Measurements from ENCODE around the gene COL21A1.

COL21A1 gene

GRCh38 chr6:56244528-56245253 is 2.7 kb downstream of the COL21A1 start:
- no peak for DNase-seq

GRCh38 chr6:56244089-56244488 is 3.3 kb downstream of the COL21A1 start:
- DNase-seq, result no peak

DNA sequence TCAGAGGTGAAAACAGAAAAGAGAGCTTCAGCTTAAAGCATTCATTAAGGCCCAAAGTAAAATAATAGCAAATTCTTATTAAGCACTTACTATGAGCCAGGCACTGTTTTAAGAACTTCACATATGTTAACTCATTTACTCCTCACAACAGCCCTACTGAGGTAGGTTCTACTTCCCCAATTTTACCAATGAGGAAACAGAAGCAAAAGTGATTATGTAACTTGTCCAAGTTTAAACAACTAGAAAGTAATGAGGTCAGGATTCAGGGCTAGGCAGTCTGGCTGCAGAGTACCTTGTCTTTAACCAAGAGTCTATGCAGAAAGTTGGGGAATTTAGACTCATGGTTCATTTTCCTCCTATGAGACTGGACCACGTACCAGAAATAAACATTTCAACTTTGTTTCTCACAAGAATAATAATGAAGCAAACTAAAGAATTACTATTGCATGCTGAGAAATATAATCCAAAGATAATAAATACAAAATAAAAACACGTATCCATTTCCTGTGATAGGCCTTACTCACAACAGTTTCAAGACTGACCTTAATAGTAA is 3.8 kb downstream of the COL21A1 start:
- DNase-seq, result no peak

GRCh38 chr6:56242346-56242745 is 5.0 kb downstream of the COL21A1 start:
- DNase-seq, result no peak

DNA sequence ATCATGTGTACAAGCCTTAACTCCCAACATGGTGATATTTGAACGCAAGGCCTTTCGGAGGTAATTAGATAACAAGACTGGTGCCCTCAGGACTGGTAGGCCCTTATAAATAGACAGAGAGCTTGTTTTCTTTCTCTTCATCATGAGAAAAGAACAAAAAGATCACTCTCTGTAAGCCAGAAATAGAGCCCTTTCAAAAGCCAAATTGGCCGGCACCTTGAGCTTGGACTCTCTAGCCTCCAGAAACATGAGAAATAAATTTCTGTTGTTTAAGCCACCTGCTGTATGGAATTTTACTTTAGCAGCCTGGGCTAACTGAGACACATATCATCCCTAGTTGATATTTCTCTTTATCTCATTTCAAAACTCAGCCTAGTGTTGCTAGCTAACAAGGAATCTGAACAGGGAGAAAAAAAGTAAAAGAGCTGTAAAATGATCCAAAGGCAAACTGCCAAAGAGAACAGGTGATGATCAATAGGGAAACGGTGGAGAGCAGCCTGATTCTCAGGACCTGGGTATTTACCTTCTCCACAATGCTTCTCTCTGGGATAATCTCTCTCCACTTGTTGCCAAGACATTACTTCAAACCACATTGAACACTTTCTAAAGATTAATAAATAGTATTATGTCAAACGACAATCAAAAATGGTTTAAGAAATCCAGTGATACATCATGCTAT is 6.1 kb downstream of the COL21A1 start:
- no peak for DNase-seq

GRCh38 chr6:56238352-56238751 is 9.0 kb downstream of the COL21A1 start:
- DNase-seq, result no peak

DNA sequence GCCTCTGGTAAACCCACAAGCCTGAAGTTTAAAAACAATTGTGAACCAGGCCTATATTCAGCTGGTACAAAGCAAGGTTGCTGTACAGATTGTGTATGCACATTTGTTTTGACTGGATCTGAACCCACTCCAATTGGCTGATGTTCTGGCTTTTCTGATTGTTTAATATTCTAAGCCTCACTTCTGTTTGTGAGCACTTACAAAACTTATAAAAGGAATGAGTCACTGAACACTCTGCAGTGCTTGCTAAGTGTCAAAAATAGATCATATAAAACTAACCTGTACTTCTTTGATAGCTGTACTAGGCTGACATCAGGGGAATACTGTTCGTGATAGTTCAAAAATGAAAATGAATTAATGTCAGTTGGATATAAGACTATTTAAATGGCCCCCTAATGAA is 12.1 kb downstream of the COL21A1 start:
- no peak for DNase-seq

- DNase-seq, result no peak
These were observed 14.9 kb downstream of the COL21A1 start for GRCh38 chr6:56232436-56232835.

- DNase-seq, result no peak
These were observed 15.6 kb downstream of the COL21A1 start for GRCh38 chr6:56231827-56232226.

DNA sequence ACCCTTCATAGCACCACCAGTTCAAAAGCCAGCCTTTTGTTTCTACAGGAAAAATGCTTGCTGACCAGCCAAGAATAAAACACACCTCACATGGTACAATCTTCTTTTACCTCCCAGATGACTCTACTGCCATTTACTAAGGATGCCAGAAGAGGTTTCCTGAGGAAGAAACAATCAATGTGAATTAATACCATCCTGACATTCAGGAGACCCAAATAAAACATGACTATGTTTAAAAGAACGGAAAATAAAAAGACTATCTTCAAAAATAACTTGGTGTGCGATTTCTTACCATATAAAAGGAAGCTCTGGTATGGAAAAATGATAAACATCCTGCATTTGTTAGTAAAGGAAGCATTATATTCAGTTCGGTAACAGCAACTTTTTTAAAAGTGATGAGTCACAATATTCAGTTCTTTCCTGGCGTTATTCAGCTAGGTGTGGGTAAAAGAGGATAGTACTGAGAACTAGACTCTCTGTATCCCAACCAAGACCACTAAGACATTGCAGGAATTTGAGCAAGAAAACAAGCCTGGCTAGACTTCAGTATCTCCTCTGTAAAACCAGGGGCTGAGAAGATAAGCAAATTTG is 16.3 kb downstream of the COL21A1 start:
- no peak for DNase-seq

GRCh38 chr6:56227071-56227879 is 20.1 kb downstream of the COL21A1 start:
- DNase-seq, result no peak

- DNase-seq, result no peak
These were observed 23.4 kb downstream of the COL21A1 start for GRCh38 chr6:56223995-56224394.

GRCh38 chr6:56222499-56222898 is 24.9 kb downstream of the COL21A1 start:
- no peak for DNase-seq

DNA sequence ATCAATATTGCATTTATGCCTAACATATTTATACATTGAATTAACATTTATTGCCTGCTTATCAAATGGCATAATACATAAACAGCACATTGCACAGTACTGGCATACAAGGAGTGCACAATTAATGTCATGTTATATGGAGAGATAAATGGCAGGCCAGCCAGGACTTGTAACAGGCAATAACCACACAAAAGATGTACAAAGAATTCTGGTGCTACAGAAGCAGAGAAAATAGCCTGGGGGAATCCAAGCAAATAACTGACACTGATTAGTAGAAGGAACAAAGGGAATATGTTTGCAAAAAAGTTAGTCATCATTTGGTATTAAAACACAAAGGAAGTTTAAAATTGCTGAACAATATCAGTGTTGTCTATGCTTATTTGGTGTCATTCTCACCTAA is 27.3 kb downstream of the COL21A1 start:
- no peak for DNase-seq

DNA sequence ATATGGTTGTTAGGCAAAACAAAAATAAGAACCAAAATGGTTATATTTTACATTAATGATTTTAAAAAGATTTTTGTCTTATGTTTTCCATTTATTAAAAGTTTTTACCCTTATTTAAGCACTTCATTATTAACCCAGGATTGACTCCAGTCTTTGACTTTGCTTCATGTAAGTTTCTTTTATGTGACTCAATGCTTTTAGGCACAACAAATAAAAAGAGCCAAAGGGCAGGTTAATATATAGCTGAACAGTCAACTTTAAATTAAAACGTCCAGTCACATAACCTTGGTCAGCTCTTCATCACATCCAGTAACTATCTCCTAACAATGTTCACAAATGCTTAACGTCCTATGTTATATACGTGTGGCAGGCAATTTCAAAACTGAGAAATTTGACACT is 32.7 kb downstream of the COL21A1 start:
- DNase-seq, result no peak

DNA sequence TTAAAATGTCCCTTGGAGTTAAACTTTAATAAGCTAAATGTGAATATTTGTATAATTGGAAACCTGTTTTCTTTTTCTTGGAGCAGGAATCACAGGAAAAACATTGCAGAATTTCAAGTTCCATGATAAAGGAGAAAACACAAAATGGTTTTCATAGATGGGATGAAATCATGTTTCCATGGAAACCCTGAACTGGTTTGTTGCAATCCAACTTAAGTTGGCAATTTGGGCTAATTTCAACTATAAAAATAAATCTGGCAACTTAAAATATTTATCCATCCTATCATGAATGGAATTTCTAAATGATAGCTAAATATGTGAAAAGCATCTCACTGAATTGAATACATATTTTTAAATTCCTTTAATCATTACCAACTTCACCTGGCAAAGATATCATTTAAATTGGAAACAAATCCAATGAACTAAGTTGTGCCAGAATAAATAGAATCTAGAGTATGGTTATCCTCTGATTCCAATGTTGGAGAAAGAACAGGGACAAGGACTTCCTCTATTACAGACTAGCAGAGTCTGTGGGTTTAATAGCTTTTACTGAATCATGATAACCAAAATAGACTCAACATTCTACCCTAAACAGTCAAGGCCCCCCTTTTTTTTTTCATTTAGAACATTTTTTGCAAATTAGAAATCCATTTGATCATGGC is 33.2 kb downstream of the COL21A1 start:
- no peak for DNase-seq

GRCh38 chr6:56211724-56212123 is 35.7 kb downstream of the COL21A1 start:
- no peak for DNase-seq

DNA sequence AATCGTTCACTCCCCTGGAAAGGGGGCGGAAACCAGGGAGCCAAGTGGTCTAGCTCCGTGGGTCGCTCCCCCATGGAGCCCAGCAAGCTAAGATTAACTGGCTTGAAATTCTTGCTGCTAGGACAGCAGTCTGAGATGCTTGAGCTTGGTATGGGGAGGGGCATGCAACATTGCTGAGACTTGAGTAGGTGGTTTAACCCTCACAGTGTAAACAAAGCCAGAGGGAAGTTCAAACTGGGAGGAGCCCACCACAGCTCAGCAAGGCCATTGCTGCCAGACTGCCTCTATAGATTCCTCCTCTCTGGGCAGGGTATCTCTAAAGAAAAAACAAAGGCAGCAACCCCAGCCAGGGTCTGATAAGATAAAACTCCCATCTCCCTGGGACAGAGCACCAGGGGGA is 43.2 kb downstream of the COL21A1 start:
- no peak for DNase-seq

DNA sequence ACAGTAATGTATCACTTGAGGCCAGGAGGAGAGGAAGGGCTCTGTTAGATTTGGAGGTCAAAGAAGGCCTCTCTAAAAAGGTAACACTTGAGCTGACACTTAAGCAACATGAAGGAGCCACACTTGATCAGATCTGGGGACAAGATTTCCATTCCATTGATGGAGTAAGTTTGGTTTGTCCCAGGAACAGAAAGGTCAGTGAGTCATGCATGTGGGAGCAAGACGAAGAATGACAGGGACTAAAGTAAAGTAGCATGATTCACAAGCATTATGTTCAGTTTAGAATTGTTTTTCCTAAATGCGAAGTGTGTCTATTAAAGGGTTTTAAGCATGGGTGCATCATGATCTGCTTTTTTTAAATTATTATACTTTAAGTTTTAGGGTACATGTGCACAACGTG is 47.4 kb downstream of the COL21A1 start:
- no peak for DNase-seq

- no peak for DNase-seq
These were observed 53.5 kb downstream of the COL21A1 start for GRCh38 chr6:56193846-56194245.

- no peak for DNase-seq
These were observed 59.0 kb downstream of the COL21A1 start for GRCh38 chr6:56188429-56188828.

GRCh38 chr6:56187686-56188085 is 59.7 kb downstream of the COL21A1 start:
- DNase-seq, result no peak

DNA sequence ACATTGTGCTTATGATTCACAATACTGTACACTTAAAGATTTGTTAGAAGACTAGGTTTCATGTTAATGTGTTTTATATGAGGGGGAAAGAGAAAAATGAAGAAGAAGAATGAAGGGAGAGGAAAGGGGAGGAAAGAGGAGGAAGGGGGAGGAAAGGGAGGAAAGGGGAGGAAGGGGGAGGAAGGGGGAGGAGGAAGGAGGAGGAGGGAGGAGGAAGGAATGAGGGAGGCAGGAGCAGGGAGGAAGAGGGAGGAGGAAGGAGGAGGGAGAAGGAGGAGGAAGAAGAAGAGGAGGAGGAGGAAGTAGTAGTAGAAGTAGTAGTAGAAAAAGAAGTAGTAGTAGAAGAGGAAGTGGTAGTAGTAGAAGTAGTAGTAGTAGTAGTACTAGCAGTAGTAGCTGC is 70.6 kb downstream of the COL21A1 start:
- DNase-seq, result no peak

Measured in NCI-H526 treated with DMSO at 0.1 percent for 48 hours (cell line).